Type B pancreatic cell (in vitro differentiated cells): ENCODE measurements around the gene EGFL7. TPM values are rescaled to one million over a fixed set of nuclear protein-coding genes. Genes with fewer than 3 reads are reported as not detected.

ENCODE experiments used
- DNase-seq: peaks from one replicate; pipeline ENCODE4 v3.0.0; 2021; ENCODE audit warnings: mixed read lengths; ENCODE audit not compliant: unreplicated experiment; ENCODE audit errors: extremely low spot score
- H3K27ac Mint-ChIP-seq: 2 replicates; pipeline ENCODE4 v1.8.0; 2021; ENCODE audit warnings: mild to moderate bottlenecking, mixed read lengths
- H3K27me3 Mint-ChIP-seq: 2 replicates; pipeline ENCODE4 v1.8.0; 2021; ENCODE audit warnings: mixed read lengths
- H3K36me3 Mint-ChIP-seq: 2 replicates; pipeline ENCODE4 v1.8.0; 2021; ENCODE audit warnings: mixed read lengths
- H3K4me1 Mint-ChIP-seq: one replicate; pipeline ENCODE4 v1.8.0; 2021; ENCODE audit warnings: mixed read lengths; ENCODE audit not compliant: unreplicated experiment
- H3K4me3 Mint-ChIP-seq: 2 replicates; pipeline ENCODE4 v1.8.0; 2021; ENCODE audit warnings: mild to moderate bottlenecking, mixed read lengths
- H3K9me3 Mint-ChIP-seq: 2 replicates; pipeline ENCODE4 v1.8.0; 2021; ENCODE audit warnings: mixed read lengths
- CTCF ChIP-seq: fragments of 200-600 bp; sonication (generic); conservative IDR thresholded peaks from 2 replicates; pipeline ENCODE4 v1.5.0; 2021; ENCODE audit warnings: antibody characterized with exemption, mild to moderate bottlenecking
- total RNA-seq: library from RNA; stranded (reverse); gene quantifications from 2 replicates; pipeline ENCODE4 v1.2.1, GENCODE V29; 2021; ENCODE audit warnings: low replicate concordance

The EGFL7 gene
- total RNA-seq, 1 donor from 2014 or later, result 20.7 TPM

GRCh38 chr9:136684799-136685198 lies 22.1 kb downstream of the EGFL7 start:
- no peaks in the 10 kb centered on the region for H3K36me3 Mint-ChIP-seq
- DNase-seq, result no peak
- H3K4me1 Mint-ChIP-seq, result peaks cover 2% of the 10 kb centered on the region
- no peak overlapping the region for H3K4me3 Mint-ChIP-seq
- no peak overlapping the region for H3K27ac Mint-ChIP-seq
- H3K27me3 Mint-ChIP-seq, result no peaks in the 10 kb centered on the region
- no peak for TF ChIP-seq CTCF
- H3K9me3 Mint-ChIP-seq, result no peaks in the 10 kb centered on the region

DNA sequence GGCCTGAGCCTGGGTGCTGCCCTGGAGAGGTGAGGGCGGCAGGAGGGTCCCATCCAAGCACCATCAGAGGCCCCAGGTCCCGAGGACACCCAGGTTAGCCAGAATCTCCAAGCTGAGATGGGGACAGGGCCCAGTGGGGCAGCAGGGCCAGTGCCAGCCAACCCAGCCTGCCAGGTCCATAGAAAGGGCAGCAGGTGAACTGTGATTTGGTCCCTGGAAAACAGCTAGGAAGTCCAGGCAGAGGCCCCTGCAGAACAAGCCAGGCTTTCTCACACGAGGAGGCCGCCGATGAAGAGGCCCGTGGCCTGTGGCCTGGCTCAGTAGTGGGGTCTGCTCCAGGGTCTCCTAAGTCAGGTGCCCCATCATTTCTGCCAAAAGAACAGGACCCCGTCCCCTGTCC lies 22.5 kb downstream of the EGFL7 start:
- Mint-ChIP-seq H3K4me1 (no peaks in the 10 kb centered on the region), H3K27me3 (no peaks in the 10 kb centered on the region), H3K9me3 (no peaks in the 10 kb centered on the region), H3K27ac (no peak overlapping the region), H3K4me3 (no peak overlapping the region), H3K36me3 (no peaks in the 10 kb centered on the region)
- no peak for TF ChIP-seq CTCF
- no peak for DNase-seq

DNA sequence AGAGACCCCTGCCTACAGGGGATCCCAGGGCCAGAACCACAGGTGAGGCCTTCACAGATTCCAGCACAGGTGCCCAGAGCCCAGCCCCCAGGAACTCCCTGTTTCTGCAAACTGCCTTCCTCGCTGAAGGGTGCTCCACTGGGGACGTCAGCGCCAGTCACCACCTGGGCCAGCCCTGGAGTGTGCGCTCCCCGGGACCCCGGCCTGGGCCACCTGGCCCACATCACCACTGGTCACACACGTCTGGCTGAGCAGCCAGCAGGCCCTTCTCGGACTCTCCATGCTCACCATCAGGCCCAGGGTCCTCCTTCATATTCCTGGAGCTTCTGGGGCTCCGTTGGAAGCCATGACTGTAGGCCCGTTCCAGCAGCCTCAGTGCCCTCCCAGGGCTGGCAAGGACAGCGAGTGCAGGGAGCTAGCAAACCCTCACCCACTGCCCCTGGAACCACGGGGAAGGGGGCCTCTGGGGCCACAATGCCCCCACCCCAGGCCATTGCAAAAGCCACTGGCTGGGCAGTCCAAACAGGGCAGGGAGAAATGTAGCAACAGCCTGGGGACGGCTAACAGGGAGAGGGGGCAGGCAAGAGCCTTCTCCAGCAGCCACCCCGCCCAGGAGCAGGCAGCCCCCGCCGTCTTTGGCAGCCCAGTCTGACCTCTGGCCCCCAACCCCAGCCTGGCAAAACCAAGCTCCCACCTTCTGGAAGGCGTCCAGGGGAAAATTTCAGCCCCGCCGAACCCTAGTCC lies 23.2 kb downstream of the EGFL7 start:
- H3K4me1 Mint-ChIP-seq, result no peaks in the 10 kb centered on the region
- TF ChIP-seq CTCF, result no peak
- no peaks in the 10 kb centered on the region for H3K27me3 Mint-ChIP-seq
- no peaks in the 10 kb centered on the region for H3K36me3 Mint-ChIP-seq
- H3K4me3 Mint-ChIP-seq, result peak overlapping the region; percentile 86
- no peaks in the 10 kb centered on the region for H3K9me3 Mint-ChIP-seq
- no peak for DNase-seq
- H3K27ac Mint-ChIP-seq, result peak overlapping the region; percentile 56

- no peaks in the 10 kb centered on the region for H3K4me1 Mint-ChIP-seq
- no peak for DNase-seq
- no peaks in the 10 kb centered on the region for H3K36me3 Mint-ChIP-seq
- H3K4me3 Mint-ChIP-seq, result peak overlapping the region; percentile 86
- peak overlapping the region; percentile 56 for H3K27ac Mint-ChIP-seq
- H3K9me3 Mint-ChIP-seq, result no peaks in the 10 kb centered on the region
- no peaks in the 10 kb centered on the region for H3K27me3 Mint-ChIP-seq
- TF ChIP-seq CTCF, result no peak
These were observed 23.7 kb downstream of the EGFL7 start for GRCh38 chr9:136686534-136686793.

GRCh38 chr9:136686794-136687711 lies 24.3 kb downstream of the EGFL7 start, which contains the start of gene AGPAT2:
AGPAT2 (minus strand) TSS chr9:136687457; CDS start chr9:136687357, 100 bp downstream.
- Mint-ChIP-seq H3K4me1 (no peaks in the 10 kb centered on the region), H3K36me3 (no peaks in the 10 kb centered on the region), H3K4me3 (peak within 1 kb of the TSS; percentile 86), H3K27ac (peak within 1 kb of the TSS; percentile 56), H3K27me3 (no peaks in the 10 kb centered on the region), H3K9me3 (no peaks in the 10 kb centered on the region)
- DNase-seq, result no peak
- no peak for TF ChIP-seq CTCF
